Neural progenitor cell (in vitro differentiated cells): ENCODE data around the gene EME1. TPM values are rescaled to one million over a fixed set of nuclear protein-coding genes. Genes with fewer than 3 reads are reported as not detected.
"Not testable (repeated sequence)": the region's sequence is repeated elsewhere in the genome, so short reads cannot be mapped to it uniquely, and the experiment has no call there.

Experiments
- DNase-seq: peaks from one replicate; pipeline ENCODE4 v3.0.0-alpha.2; 2016; ENCODE audit warnings: low spot score
- H2AFZ ChIP-seq: fragments of 200-600 bp; sonication (generic); replicated peaks from 2 replicates; pipeline ENCODE4 v1.6.1; 2016; ENCODE audit warnings: antibody characterized with exemption
- H3F3A ChIP-seq: fragments of 200-600 bp; sonication (generic); 2 replicates; pipeline ENCODE4 v1.6.1; 2016; ENCODE audit warnings: antibody characterized with exemption, low read depth
- H3K27ac ChIP-seq: fragments of 200-600 bp; sonication (generic); 2 replicates; pipeline ENCODE4 v1.5.1; 2016; ENCODE audit warnings: mild to moderate bottlenecking
- H3K27me3 ChIP-seq: fragments of 200-600 bp; sonication (generic); 2 replicates; pipeline ENCODE4 v1.6.1; 2016; ENCODE audit warnings: mild to moderate bottlenecking, moderate library complexity
- H3K36me3 ChIP-seq: fragments of 200-600 bp; sonication (generic); 2 replicates; pipeline ENCODE4 v1.5.1; 2016
- H3K4me1 ChIP-seq: fragments of 200-600 bp; sonication (generic); 2 replicates; pipeline ENCODE4 v1.6.1; 2016; ENCODE audit warnings: mixed run types
- H3K4me2 ChIP-seq: fragments of 200-600 bp; sonication (generic); 2 replicates; pipeline ENCODE4 v1.6.1; 2016
- H3K4me3 ChIP-seq: fragments of 200-600 bp; sonication (generic); 2 replicates; pipeline ENCODE4 v1.5.1; 2016
- H3K79me2 ChIP-seq: fragments of 200-600 bp; sonication (generic); 2 replicates; pipeline ENCODE4 v1.6.1; 2016; ENCODE audit warnings: low read depth
- H3K9ac ChIP-seq: fragments of 200-600 bp; sonication (generic); 2 replicates; pipeline ENCODE4 v1.6.1; 2016
- H3K9me3 ChIP-seq: fragments of 200-600 bp; sonication (generic); 2 replicates; pipeline ENCODE4 v1.5.1; 2016; ENCODE audit warnings: low read depth
- H4K20me1 ChIP-seq: fragments of 200-600 bp; sonication (generic); 2 replicates; pipeline ENCODE4 v1.6.1; 2016; ENCODE audit warnings: low read depth
- H3K27ac Mint-ChIP-seq: 3 replicates; pipeline ENCODE4 v1.8.0; 2021; ENCODE audit warnings: mixed read lengths
- H3K27me3 Mint-ChIP-seq: 2 replicates; pipeline ENCODE4 v1.8.0; 2022; ENCODE audit warnings: low read depth, mild to moderate bottlenecking, inconsistent platforms, moderate library complexity, mixed read lengths; ENCODE audit not compliant: insufficient read depth
- H3K36me3 Mint-ChIP-seq: 3 replicates; pipeline ENCODE4 v1.8.0; 2021; ENCODE audit warnings: mixed read lengths
- H3K4me1 Mint-ChIP-seq: 3 replicates; pipeline ENCODE4 v1.8.0; 2021; ENCODE audit warnings: mixed read lengths
- H3K4me3 Mint-ChIP-seq: 3 replicates; pipeline ENCODE4 v1.8.0; 2021; ENCODE audit warnings: mild to moderate bottlenecking, moderate library complexity, mixed read lengths
- H3K9me3 Mint-ChIP-seq: 3 replicates; pipeline ENCODE4 v1.8.0; 2020; ENCODE audit warnings: mixed read lengths
- CTCF ChIP-seq: fragments of 200-600 bp; sonication (generic); IDR thresholded peaks from 2 replicates; pipeline ENCODE4 v1.5.1; 2017; ENCODE audit warnings: antibody characterized with exemption, mild to moderate bottlenecking
- EZH2 ChIP-seq: fragments of 200-600 bp; sonication (generic); IDR thresholded peaks from 2 replicates; pipeline ENCODE4 v1.6.1; 2017; ENCODE audit warnings: antibody characterized with exemption, mild to moderate bottlenecking, moderate library complexity
- EZH2phosphoT487 ChIP-seq: fragments of 200-600 bp; sonication (generic); IDR thresholded peaks from 2 replicates; pipeline ENCODE4 v1.6.1; 2017; ENCODE audit warnings: antibody characterized with exemption
- total RNA-seq: library from RNA; depleted of rRNA; stranded (reverse); fragments of >200 nt; gene quantifications from 2 replicates; pipeline ENCODE4 v1.2.3, GENCODE V29; 2015; ENCODE audit warnings: low replicate concordance

EME1 gene
- total RNA-seq, 1 donor from 2014 or later: 26.6 TPM

GRCh38 chr17:50414808-50415207, 41.8 kb downstream of the EME1 start:
- H3K4me3 Mint-ChIP-seq: no peak overlapping the region
- TF ChIP-seq EZH2phosphoT487 (no peak), EZH2 (no peak), CTCF (no peak)
- Histone ChIP-seq H4K20me1 (no peaks in the 10 kb centered on the region), H3K36me3 (no peaks in the 10 kb centered on the region), H3K79me2 (no peaks in the 10 kb centered on the region), H2AFZ (no peak overlapping the region), H3K27ac (no peak overlapping the region), H3K4me3 (no peak overlapping the region), H3F3A (no peaks in the 10 kb centered on the region), H3K9ac (no peak overlapping the region), H3K27me3 (no peaks in the 10 kb centered on the region), H3K4me1 (no peaks in the 10 kb centered on the region), H3K4me2 (no peak overlapping the region), H3K9me3 (no peaks in the 10 kb centered on the region)
- peaks cover 7% of the 10 kb centered on the region for H3K27me3 Mint-ChIP-seq
- H3K36me3 Mint-ChIP-seq: peaks cover 2% of the 10 kb centered on the region
- no peaks in the 10 kb centered on the region for H3K4me1 Mint-ChIP-seq
- peaks cover 9% of the 10 kb centered on the region for H3K9me3 Mint-ChIP-seq
- H3K27ac Mint-ChIP-seq: no peak overlapping the region
- no peak for DNase-seq

GRCh38 chr17:50419577-50419976, 46.5 kb downstream of the EME1 start:
- Mint-ChIP-seq H3K9me3 (peaks cover 17% of the 10 kb centered on the region), H3K4me3 (peak overlapping the region; percentile 33)
- H3F3A ChIP-seq, H3K9me3 ChIP-seq, H2AFZ ChIP-seq, H3K4me3 ChIP-seq, H3K27ac Mint-ChIP-seq, H3K79me2 ChIP-seq, H4K20me1 ChIP-seq, H3K27me3 ChIP-seq, H3K36me3 ChIP-seq, H3K27me3 Mint-ChIP-seq, H3K4me1 ChIP-seq, H3K4me1 Mint-ChIP-seq, H3K4me2 ChIP-seq, H3K36me3 Mint-ChIP-seq, H3K27ac ChIP-seq, DNase-seq, H3K9ac ChIP-seq: not testable (repeated sequence)

GRCh38 chr17:50420419-50421112, 47.5 kb downstream of the EME1 start:
- no peak overlapping the region for H2AFZ ChIP-seq
- peaks cover 5% of the 10 kb centered on the region for H3F3A ChIP-seq
- no peaks in the 10 kb centered on the region for H3K36me3 ChIP-seq
- peaks cover 3% of the 10 kb centered on the region for H3K27me3 Mint-ChIP-seq
- H3K9me3 Mint-ChIP-seq: peaks cover 17% of the 10 kb centered on the region
- peaks cover 13% of the 10 kb centered on the region for H3K27me3 ChIP-seq
- H3K4me3 Mint-ChIP-seq: no peak overlapping the region
- H3K4me1 Mint-ChIP-seq: peaks cover under 1% of the 10 kb centered on the region
- H3K9ac ChIP-seq: no peak overlapping the region
- H3K27ac ChIP-seq: no peak overlapping the region
- H3K27ac Mint-ChIP-seq: no peak overlapping the region
- no peak for TF ChIP-seq EZH2
- TF ChIP-seq CTCF: no peak
- no peak for TF ChIP-seq EZH2phosphoT487
- H3K79me2 ChIP-seq: no peaks in the 10 kb centered on the region
- peaks cover 2% of the 10 kb centered on the region for H3K36me3 Mint-ChIP-seq
- no peak overlapping the region for H3K4me2 ChIP-seq
- no peak for DNase-seq
- H3K4me3 ChIP-seq: no peak overlapping the region
- no peaks in the 10 kb centered on the region for H4K20me1 ChIP-seq
- H3K9me3 ChIP-seq: no peaks in the 10 kb centered on the region
- H3K4me1 ChIP-seq: peaks cover 3% of the 10 kb centered on the region

DNA sequence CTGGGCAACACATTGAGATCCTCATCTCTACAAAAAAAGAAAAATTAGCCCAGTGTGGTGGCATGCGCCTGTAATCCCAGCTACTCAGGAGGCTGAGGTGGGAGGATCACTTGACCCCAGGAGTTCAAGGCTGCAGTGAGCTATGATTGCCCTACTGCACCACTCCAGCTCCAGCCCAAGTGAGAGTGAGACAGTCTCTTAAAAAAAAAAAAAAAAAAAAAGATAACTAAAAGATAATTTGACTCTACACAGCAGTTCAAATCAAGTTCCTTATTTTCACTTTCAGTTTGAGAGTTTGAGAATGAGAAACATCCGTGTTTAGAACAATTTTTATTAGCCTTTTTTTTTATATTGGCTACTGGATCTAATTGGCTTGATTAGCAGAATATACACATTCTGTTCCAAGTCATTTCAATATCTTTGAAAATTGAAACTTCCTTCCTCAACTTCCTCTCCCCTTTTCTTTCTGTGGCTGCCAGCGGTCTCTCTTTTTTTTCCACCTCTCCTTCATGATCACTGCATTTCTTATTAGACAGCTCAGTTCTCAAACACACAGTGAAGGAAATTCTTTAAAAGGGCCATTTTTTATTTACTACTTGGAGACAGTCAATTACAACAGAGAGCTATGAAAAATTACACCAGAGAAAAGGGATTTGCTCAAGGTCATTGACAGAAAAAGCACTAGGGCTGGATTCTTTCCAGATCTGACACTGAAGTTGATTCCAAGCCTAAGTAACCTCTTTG, 48.5 kb downstream of the EME1 start:
- H3K27me3 ChIP-seq: peaks cover 16% of the 10 kb centered on the region
- no peaks in the 10 kb centered on the region for H3K9me3 ChIP-seq
- Mint-ChIP-seq H3K27me3 (no peaks in the 10 kb centered on the region), H3K9me3 (peaks cover 17% of the 10 kb centered on the region), H3K4me1 (peaks cover 3% of the 10 kb centered on the region), H3K4me3 (no peak overlapping the region), H3K36me3 (peaks cover 2% of the 10 kb centered on the region), H3K27ac (no peak overlapping the region)
- H3K9ac ChIP-seq: no peak overlapping the region
- no peaks in the 10 kb centered on the region for H3K79me2 ChIP-seq
- peaks cover 6% of the 10 kb centered on the region for H3K4me1 ChIP-seq
- H3F3A ChIP-seq: peaks cover 7% of the 10 kb centered on the region
- H3K36me3 ChIP-seq: no peaks in the 10 kb centered on the region
- H3K4me2 ChIP-seq: no peak overlapping the region
- no peak for DNase-seq
- no peak overlapping the region for H3K4me3 ChIP-seq
- no peak overlapping the region for H3K27ac ChIP-seq
- no peak overlapping the region for H2AFZ ChIP-seq
- H4K20me1 ChIP-seq: no peaks in the 10 kb centered on the region
- TF ChIP-seq EZH2 (no peak), CTCF (no peak), EZH2phosphoT487 (no peak)
